HUDEP-2 (cell line): ENCODE results near the gene NUCKS1.

ENCODE experiments used
- DNase-seq, 76 experiments: peaks; one replicate each; lab custom pipeline; 2025; ENCODE audit not compliant: unreplicated experiment in 76 of 76; lab: John Stamatoyannopoulos, UW

The NUCKS1 gene

GRCh38 chr1:205706601-205707502 is 43.1 kb downstream of the NUCKS1 start:
- DNase-seq, result peak in 40 of 76 experiments; percentile 5 to 79 (median 45)

DNA sequence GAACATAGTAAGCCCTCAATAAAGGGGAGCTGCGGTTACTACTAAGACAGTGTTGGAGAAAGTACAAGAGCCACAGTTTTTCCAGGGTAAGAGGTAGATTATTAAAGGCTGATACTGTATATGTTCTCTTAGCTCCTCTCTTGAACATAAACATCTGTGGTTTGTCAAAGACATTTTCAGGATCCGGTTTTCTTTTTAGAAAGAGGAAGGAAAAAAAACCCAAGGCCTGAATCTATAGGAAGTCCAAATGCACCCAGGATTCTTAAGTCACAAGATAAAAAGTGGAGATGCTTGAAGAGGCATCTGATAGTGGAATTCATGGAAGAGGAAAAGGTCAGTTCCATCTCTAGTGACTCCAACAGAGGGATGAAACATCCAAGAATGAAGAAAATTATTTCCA is 45.1 kb downstream of the NUCKS1 start:
- DNase-seq, result no peak

- DNase-seq, result no peak
Measured at GRCh38 chr1:205703072-205703471, 46.9 kb downstream of the NUCKS1 start.

DNA sequence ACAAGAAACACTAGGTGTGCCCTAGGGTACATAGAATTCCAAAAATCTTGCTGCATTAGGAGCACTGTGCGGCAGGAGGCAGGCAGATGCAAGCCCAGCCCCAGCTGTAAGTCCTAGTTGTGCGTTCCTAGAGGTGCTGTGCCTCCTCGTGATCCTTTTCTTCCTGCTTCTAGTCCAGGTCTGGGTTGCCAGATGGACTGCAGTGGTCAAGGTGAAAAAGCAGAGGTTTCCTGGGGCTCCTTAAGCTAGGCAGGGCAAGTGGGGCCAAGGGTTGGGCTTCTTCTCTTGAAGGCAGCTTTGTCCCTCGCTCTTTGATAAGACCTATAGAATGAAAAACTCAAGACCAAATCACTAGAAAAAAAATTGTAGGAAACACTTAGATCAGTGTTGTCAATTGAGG is 48.1 kb downstream of the NUCKS1 start:
- no peak for DNase-seq

DNA sequence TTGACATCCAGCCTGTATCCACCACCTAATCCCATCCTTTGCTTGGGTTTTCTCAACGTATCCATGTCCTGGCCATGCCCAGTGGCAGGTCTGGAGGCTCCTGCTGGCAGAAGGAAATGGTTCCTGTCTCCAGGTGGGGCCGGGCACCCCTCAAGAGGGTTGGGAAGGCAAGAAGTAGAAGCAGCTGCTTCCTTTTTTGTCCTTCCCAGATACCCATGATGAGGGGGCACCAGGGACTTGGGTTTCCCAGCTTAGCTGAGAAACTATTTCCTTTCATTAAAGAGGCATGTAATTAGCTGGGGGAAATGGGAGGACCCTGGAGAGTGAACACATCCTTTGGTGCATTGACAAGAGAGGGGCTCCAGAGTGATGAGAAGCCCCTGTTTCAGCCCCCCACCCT is 48.6 kb downstream of the NUCKS1 start:
- no peak for DNase-seq

DNA sequence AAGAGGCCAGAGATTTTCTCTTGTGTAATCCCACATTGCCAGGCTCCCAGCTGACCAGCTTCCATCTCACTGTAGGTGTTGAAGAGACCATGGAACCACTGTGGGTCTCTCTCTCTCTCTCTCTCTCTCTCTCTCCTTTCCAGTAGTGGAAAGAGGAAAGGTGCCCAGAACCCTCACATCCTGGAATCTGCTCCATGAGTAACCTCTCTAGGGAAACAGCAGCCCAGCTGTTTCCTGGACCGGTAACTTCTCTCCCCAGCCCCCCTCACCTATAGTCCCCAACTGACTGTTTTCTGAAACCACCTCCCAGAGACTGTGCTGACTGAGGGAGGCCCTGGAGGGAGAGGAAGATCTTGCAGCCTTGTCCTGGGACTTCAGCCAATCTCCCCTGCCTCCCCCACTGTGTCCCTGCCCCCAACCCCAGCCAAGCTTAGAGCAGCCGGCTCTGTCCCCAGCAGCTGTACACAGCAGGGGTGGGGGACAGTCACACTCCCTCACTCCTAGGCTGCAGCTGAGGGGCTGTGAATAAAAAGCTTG is 49.0 kb downstream of the NUCKS1 start:
- DNase-seq, result peak in 37 of 76 experiments; percentile 5 to 79 (median 28)

DNA sequence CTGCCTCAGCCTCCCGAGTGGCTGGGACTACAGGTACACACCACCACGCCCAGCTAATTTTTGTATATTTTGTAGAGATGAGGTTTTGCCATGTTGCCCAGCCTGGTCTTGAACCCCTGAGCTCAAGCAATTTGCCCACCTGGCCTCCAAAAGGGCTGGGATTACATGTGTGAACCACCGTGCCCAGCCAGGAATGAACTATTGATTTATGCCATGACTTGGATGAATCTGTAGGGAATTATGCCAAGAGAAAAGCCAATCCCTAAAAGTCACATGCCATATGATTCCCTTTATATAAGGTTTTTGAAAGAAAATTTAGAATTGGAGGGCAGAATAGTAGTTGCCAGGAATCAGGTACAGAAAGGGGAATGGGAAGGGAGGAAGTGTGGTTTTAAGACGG is 50.6 kb downstream of the NUCKS1 start:
- DNase-seq, result no peak

DNA sequence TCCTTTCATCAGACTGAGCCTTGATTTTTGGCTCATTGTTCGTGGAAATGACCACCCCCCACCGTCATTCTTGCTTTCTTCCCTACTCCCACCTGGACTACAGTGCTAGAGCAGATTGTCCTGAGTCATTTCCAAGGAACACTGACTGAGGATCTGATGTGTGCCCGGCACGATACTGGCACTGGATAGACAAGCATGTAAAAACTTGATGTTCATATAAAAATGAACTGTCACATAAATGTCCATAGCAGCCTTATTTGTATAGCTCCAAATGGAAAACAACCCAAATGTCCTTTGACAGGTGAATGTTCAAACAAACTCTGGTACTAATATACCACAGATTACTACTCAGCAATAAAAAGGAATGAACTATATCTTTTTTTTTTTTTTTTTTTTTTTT is 51.1 kb downstream of the NUCKS1 start:
- no peak for DNase-seq

- no peak for DNase-seq
Measured at GRCh38 chr1:205693421-205693991, 56.5 kb downstream of the NUCKS1 start.

DNA sequence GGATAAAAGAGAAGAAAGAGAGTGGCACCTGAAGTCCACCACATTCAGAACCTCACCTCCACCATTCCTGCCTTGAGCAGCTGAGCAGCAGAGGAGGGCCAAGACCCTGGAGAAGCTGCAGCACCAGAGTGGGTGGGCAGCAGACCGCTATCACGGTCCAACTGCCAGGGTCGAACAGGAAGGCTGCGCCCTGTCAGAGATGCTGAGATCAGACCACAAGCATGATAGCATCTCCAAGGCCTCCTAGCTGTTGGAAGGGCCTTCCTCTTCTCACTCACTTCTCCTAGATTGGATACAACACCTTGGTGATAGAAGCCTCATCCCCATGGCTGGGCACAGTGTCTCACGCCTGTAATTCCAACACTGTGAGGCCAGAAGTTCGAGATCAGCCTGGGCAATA is 57.6 kb downstream of the NUCKS1 start:
- DNase-seq, result no peak

- DNase-seq, result no peak
Measured at GRCh38 chr1:205690122-205690756, 59.7 kb downstream of the NUCKS1 start.

DNA sequence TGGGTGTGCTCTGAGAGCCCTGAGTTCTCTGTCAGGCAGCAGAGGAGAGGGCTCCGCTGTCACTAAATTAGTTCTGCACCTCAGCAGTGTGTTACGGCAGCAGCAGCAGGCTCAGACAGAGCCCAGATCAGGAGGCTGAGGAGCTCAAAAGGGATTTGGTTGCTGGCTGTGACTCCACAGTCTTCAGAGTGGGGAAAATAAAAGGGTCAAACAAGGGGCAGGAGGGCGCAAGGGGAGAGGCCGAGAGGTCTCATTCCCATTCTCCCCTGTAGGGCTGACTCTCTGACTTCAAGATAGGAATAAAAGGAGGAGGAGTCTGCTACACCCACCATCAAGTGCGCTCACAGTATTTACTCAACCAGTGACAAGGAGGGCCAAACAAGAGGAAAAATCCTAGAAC is 60.5 kb downstream of the NUCKS1 start:
- DNase-seq, result no peak

- DNase-seq, result no peak
Measured at GRCh38 chr1:205688171-205689080, 61.6 kb downstream of the NUCKS1 start.

DNA sequence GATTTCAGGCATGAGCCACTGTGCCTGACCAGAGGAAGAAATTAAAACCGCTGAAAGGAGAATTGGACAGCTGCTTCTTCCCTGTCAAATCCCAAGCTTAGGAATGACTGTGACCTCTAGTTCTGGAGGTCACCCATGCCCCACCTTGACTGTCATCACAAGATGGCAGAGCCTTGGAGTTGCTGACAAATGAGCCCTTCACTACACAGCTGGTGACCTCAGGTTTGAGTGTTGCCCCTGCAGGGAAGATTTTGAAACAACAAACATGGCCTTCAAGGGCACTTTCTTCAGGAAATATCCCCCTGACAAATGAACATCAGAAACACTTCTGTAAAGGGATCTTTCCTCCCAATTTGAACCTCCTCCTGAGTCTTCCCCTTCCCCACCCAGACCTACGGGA is 62.7 kb downstream of the NUCKS1 start:
- DNase-seq, result no peak

DNA sequence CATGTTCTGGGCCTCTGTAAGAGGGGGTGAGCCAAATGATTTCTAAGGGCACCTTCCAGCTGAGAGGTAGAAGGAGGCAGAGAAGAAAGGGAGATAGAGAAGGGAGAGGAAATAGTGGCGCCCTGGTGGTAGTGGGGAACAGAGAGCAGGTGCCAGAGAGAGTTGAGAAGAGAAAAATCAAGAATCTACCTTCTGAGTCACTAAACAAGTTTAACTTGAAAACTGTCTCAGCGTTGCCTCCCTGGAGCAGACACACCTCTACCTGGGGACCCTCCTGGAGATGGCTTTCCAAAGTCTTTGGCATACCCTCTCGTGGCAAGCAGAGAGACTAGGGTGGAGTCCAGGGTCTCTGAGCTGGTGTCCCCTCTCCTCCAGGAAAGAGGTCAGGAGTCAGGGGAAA is 68.6 kb downstream of the NUCKS1 start:
- no peak for DNase-seq

DNA sequence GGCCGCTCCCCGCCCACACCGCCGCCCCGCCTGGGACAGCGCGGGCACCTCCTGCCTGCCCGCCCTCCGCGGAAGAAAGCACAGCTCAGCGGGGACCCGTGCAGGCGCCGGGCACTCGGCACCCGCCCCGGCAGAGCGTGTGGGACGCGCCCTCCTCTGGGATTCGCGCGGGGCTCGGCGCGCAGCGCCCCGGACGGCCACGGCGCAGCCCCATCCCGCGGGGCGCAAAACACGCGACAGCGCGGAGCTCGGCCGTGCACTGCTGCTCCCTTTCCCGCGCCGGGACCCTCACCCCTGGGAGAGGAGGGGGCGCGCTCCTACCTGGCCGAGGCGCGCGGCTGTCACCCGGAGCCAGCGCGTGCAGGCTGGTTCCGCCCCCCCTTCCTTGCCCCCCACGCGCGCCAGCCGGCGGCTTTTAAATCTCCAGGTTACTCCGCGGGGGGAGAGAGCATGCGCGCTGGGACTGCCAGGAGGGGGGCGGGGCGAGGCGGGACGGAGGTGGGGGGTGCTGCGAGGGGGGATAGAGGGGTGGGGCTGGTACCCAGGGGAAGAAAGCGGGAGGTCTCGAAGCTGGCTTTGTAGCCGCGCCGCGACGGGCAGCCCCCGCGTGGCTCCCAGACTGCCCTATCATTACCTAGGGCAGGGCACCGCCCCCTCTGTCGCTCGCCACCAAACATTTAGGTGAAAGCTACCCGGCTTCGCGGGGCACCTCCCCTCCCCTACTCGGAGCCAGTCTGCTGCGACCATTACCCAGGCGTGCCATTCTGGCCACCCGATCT is 69.7 kb downstream of the NUCKS1 start, which contains the start of gene SLC45A3:
Gene SLC45A3 (minus strand): TSS at position 437 of the 779 bp plus-strand sequence. CDS start 15,853 bp downstream, outside the sequence.
- peak in 31 of 76 experiments; percentile 7 to 57 (median 35) for DNase-seq

- peak in 71 of 76 experiments; percentile 19 to 84 (median 57) for DNase-seq
Measured at GRCh38 chr1:205678286-205679111, 71.5 kb downstream of the NUCKS1 start.

DNA sequence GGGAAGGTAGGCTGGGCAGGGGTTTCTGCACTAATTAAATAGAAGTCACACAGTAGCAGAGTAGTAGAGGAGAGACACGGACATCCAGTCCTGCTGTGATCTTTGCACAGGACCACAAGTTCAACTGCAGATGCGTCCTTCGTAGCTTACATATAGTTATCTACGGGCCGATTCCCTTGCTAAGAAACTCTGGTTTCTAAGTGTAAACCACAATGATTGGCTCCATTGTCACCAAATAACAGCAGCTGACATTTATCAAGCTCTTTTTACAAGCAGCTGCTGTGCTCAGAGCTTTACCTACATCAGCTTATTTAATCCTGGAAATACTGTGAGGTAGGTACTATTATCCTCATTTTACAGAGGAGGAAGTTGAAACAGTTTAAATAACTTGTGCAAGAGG is 72.8 kb downstream of the NUCKS1 start:
- no peak for DNase-seq

DNA sequence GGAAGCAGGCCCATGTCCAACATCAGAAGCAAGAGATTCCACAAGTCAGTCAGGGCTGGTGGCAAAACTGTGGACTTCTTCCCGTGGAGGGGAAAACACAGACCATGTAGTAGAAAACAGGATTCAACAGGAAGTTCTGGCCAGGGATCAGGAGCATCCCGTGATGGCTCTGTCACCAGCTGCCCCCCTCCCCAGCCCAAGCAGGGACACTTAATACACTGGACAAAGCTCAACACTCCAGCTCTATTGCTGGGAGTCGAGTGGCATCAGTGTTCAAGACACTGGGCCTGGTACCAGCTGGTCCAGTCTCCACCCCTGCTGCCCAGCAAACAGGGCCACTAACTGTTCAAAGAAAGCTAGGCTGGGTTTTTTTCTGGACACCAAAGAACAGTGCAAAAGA is 73.4 kb downstream of the NUCKS1 start:
- no peak for DNase-seq
